ENCODE results near the gene TEKTIP1.
A peak's percentile ranks its signal among the peaks of the same experiment; 100 is the strongest.

TEKTIP1 gene

DNA sequence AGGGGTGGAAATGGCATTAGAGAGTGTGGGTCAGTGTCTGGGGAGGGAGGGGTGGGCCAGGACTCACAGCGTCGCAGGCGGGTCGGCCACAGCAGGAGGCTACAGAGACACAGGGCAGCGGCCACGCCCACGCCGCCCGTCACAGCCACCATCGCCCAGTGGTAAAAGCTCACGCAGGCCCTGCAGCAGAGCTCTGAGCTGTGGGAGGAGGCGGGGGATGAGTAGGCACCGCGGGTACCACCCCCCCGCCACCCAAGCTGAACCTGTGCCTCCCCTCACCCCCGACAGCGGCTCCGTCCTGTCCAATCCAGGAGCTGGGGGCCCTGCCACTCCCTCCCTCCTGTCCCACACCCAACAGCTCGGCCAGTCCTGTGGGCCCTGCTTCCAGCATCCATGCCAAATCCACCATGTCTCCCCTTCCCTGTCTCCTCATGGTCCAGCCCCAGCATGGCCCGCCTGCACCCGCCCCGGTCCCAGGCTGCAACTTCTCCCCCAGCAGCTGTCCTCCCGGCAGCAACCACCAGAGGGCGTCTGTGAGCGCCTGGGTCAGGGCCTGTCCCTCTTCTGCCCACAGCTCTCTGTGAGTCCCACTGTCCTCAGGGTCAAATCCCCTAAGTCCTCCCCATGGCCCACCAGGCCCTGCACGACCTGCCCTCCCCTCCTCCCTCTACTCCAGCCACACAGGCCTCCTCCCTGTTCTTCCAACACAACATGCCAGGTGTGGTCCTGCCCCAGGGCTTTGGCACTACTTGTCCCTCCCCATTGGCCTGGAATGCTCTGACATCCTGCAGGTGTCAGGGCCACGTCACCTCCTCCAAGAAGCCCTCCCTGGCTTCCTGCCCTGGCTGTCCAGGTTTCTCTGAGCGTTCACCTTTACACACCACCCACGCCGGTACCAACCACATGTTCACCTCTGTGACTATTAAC, 6.0 kb downstream of the TEKTIP1 start:
- peak; percentile 93 for DNase-seq (ENCODE audit: low spot score)
- TF ChIP-seq, protein P1, sequence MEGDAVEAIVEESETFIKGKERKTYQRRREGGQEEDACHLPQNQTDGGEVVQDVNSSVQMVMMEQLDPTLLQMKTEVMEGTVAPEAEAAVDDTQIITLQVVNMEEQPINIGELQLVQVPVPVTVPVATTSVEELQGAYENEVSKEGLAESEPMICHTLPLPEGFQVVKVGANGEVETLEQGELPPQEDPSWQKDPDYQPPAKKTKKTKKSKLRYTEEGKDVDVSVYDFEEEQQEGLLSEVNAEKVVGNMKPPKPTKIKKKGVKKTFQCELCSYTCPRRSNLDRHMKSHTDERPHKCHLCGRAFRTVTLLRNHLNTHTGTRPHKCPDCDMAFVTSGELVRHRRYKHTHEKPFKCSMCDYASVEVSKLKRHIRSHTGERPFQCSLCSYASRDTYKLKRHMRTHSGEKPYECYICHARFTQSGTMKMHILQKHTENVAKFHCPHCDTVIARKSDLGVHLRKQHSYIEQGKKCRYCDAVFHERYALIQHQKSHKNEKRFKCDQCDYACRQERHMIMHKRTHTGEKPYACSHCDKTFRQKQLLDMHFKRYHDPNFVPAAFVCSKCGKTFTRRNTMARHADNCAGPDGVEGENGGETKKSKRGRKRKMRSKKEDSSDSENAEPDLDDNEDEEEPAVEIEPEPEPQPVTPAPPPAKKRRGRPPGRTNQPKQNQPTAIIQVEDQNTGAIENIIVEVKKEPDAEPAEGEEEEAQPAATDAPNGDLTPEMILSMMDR (IDR thresholded peaks at IDR 0.05; ENCODE audit: extremely low read depth, missing control alignments) = peak; percentile 95

DNA sequence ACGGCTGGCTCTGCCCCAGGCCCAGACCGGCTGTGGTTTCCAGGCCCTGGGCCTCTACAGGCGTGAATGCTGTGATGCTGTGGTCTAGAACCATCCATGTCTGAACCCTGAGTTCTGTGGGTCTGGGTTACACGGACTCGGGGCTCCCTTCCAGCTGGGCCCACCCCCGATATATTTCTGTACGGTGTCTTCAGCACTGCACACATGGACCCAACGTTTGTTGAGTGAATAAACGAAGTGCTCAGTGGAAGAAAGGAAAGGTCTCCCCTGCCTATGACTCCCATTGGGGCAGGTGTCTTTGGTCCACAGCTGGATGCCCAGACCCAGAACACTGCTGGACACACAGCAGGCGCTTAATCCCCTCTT, 6.7 kb downstream of the TEKTIP1 start:
- DNase-seq (ENCODE audit: low spot score) = no peak
- TF ChIP-seq, protein P1 (IDR thresholded peaks at IDR 0.05; ENCODE audit: extremely low read depth, missing control alignments) = no peak

DNA sequence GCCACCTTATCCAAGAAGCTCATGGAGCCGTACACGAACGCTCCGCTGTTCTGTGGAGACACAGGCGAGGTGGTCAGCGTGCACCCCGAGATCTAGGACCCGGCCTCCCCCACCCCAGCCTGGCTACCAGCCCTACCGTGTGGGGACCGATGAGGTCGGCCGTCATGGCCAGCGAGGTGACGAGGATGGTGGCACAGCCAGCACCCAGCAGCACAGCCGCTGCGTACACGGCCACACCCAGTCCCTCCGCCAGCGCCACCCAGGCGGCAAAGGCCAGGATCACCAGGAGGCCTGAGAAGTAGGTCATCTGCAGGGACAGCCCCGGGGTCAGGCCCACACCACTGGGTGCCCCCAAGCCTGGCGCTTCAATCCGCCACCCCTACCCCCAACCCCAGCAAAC, 7.1 kb downstream of the TEKTIP1 start:
- no peak for DNase-seq (ENCODE audit: low spot score)
- TF ChIP-seq, protein P1 (IDR thresholded peaks at IDR 0.05; ENCODE audit: extremely low read depth, missing control alignments) = no peak

DNA sequence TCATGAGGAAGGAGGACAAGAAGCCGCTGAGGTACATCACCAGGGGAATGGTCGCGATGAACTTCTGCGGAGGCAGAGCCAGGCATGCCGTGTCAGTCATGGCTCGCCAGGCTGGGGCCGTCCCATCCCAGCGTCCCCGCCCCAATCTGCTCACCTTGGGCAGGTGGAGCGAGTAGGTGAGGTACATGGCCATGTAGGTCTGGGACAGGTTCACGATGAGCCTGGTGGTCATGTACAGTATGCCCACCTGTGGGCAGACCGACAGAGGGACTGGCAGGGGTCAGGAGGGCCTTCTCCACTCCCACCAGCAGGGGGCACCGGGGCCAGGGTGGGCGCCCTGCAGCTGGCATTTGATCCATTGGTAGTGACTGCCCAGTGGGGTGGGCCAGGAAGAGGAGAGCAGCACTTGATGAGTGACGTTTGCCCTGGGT, 8.3 kb downstream of the TEKTIP1 start:
- TF ChIP-seq, protein P1 (IDR thresholded peaks at IDR 0.05; ENCODE audit: extremely low read depth, missing control alignments) = peak; percentile 39
- no peak for DNase-seq (ENCODE audit: low spot score)

DNA sequence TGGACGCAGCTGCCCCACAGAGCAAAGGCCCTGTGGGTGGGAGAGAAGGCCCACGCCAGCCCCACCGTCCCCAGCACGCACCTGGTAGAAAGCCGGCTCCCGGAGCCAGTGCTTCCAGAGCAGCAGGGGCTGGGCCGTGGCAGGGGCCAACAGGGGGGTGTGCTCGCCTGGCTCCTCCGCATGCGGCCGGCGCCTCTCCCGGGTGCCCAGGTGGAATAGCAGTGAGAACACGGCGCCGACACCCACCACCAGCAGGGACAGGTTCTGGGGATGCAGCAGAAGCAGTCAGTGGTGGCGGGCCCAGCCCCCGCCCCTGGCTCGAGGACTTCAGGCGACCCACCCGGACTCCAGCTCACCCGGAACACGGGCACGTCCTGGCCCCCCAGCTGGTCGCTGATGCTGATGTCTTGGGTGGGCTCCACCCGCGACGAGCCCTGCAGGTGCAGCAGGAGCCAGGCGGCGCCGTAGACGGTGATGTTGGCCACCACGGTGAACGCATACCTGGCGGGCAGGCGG, 8.9 kb downstream of the TEKTIP1 start:
- DNase-seq (ENCODE audit: low spot score) = no peak
- TF ChIP-seq, protein P1 (IDR thresholded peaks at IDR 0.05; ENCODE audit: extremely low read depth, missing control alignments) = no peak

DNA sequence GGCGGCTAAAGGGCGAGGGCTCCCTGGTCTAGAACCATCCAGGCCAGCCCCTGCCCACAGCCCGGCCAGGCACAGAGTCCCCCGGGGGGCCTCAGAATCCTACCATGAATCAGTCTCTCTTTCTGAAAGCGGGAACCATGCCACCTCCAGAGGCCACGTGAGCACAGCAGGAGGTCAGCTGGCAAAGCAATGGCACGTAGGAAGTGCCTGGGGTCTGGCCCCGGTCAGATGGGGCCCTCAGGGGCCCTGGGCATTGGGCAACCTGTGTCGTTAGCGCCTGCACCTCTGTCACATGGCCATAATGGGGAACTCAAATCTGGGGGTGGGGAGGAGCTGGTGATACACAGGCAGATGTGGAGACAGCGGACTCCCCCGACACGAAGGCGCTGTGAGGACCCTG, 9.6 kb downstream of the TEKTIP1 start:
- TF ChIP-seq, protein P1 (IDR thresholded peaks at IDR 0.05; ENCODE audit: extremely low read depth, missing control alignments) = no peak
- DNase-seq (ENCODE audit: low spot score) = no peak

DNA sequence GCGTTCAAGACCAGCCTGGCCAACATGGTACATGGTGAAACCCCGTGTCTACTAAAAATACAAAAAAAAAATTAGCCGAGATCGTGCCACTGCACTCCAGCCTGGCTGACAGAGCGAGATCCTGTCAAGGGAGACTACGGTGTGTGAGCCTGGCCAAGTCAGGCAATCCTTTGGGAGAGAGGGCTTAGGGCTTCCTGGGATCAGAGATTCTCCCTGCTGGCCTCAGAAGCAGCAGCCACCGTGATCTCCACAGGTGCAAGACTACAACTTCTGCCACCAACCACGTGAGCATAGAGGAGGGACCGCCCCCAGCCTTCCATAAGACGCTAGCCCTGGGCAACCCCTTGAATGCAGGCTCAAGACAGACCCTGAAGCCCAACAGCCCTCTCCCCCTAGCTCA, 10.8 kb downstream of the TEKTIP1 start:
- TF ChIP-seq, protein P1 (IDR thresholded peaks at IDR 0.05; ENCODE audit: extremely low read depth, missing control alignments) = no peak
- no peak for DNase-seq (ENCODE audit: low spot score)

All from GM20000 (cell line).